Mucosa of gallbladder (tissue), 1 donor: ENCODE measurements around the gene CFAP61. TPM values are rescaled to one million over a fixed set of nuclear protein-coding genes. Genes with fewer than 3 reads are reported as not detected.
"Not testable (repeated sequence)": the region's sequence is repeated elsewhere in the genome, so short reads cannot be mapped to it uniquely, and the experiment has no call there.

Source experiments
- DNase-seq: peaks from one replicate; pipeline ENCODE4 v3.0.0-alpha.2; 2020; ENCODE audit warnings: low spot score
- total RNA-seq: library from RNA; stranded (reverse); gene quantifications from one replicate; pipeline ENCODE4 v1.2.1, GENCODE V29; 2021
- donor health status: DM: no; HTN: no; CAD: no.

Gene CFAP61
- total RNA-seq, result 0.78 TPM

DNA sequence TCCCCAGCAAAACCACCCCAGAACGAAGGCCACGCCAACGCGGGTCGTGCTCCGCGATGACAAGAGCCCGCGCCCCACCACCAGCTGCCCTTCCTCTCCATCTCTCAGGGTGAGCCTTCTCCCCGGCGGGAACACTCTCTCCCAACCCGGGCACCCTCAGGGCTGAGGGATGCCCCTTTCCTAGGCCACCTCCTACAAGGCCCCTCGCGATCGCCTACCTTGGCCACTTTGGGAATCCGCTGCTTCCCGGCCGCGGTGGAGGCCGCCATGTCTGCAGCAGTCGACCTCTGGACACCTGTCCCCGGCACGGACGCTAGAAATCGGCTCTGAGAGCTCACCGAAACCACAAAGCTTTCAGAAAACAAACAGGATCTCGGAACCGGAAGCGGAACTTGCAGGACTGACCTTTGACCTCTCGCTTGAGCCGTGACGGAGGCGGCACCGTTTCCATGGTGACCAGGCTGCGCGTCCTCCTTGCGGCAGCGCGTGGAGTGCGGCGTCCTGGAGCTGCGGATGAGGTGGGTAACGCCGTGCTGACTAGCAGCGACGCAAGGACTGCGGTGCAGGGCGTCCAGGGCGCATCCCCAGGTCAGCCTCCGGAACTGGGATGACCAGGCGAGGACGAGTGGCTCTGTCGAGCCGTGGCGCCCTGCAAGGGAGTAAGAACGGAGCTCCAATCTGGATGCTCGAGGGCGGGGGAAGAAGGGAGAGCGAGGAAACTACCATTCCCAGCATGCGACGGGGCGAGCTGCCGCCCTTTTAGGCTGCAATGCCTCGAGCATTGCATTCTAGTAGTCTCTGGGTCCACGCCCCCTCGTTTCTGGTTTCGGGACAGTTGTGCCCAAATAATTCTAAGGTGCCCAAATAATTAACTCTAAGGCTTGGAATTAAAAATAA is at the start of gene CFAP61, which contains the start of gene CRNKL1:
TSS of gene CFAP61 (plus strand) at position 459 of the 897 bp plus-strand sequence. CDS start 4,122 bp downstream, outside the sequence.
TSS of gene CRNKL1 (minus strand) at position 393 of the 897 bp plus-strand sequence. CDS start at position 269, 124 bp downstream.
- DNase-seq, result peak; percentile 98

DNA sequence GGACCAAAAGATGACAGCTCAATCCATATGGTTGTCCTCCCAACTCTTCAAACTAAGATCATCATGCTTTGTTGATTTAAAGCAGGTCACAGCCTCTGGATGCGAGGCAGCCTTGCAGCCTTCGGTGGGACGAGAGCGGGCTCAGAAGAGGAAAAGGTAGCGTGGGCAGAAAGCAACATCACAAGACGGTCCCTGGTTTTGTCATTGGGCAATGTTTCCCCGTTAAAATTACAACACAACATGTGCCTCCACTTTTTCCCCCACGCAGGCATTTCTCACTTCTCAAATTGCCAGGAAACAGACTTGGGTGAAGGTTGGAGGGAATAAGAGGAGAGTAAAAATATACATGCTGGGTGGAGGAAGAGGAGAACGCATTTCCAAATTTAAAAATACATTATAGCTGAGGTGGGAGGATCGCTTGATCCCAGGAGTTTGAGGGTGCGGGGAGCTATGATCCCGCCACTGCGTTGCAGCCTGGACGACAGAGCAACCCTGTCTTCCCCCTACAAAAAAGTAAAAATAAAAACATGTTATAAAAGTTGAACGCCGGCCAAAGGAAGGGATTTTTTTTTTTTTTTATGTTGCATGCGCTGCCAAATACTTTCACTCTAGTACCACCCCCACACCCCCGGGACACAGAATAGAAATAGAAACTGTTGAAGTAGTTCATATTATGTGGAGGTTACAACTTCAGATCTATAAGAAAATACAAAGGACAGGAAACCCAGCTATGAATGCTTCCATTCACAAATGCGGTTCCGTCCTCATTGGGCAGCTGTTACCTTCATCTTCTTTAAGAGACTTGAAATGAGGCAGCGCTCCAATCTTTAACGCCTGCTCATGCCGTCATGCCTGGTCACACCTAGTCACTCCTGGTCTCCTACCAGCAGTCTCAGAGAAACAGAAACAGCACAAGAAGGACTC is 49.0 kb upstream of the CFAP61 start:
- DNase-seq, result peak; percentile 48

DNA sequence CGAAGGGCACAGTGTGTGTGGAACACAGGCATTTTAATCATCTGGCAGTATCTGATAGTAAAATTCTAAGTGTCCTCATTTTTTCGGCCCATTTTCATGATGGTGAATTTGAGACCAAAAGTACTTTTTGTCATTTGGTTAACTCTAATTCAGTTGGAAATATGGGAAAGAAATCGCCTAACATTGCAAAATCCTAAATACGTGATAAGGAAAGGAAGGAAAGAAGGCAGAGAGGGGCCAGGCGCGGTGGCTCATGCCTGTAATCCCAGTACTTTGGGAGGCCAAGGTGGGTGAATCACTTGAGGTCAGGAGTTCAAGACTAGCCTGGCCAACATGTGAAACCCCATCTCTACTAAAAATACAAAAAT is 48.4 kb upstream of the CFAP61 start:
- DNase-seq, result not testable (repeated sequence)

DNA sequence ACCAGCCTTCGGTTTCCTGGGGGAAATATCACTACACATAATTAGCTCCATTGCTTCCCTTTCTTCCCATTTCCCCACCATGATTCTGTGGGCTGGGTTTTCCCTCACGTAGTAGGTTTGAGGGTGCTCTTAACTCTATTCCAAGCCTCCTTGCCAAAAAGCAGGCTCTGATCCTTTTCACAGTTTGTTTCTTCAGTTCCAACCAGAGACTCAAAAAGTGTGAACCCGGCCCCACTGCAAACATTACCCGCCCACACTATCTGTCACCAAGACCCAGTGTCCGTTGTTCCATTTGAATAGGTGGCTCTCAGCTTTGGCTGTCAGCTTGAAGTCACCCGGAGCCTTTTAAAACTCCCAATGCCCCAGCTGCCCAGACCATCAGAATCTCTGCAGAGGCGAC is 47.0 kb upstream of the CFAP61 start:
- DNase-seq, result no peak

GRCh38 chr20:20009784-20010253 is 42.5 kb upstream of the CFAP61 start:
- DNase-seq, result peak; percentile 45

GRCh38 chr20:20010639-20011500 is 41.5 kb upstream of the CFAP61 start:
- no peak for DNase-seq

GRCh38 chr20:20012541-20012940 is 39.8 kb upstream of the CFAP61 start:
- no peak for DNase-seq

DNA sequence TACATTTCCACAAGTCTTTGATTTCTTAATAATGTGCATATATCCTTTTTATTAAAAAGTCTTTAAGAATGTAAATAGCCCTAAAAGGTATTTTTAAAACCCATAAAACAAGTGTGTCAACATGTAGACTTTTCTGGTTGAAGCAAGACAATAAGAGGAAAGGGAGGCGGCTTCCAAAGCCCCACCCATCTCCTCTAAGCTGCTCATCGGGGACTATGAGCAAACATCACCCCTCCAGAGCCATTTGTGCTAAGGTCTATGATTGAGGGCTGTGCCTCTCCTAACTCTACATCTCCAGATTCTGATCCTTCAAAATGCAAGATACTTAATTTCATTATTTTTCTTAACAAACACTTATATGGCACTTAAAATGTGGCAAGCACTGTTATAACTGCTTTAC is 37.7 kb upstream of the CFAP61 start:
- DNase-seq, result no peak

GRCh38 chr20:20017001-20017843 is 35.1 kb upstream of the CFAP61 start, which contains the start of gene NAA20:
Gene NAA20, plus strand, starts transcription at chr20:20017362. Its CDS starts 35 bp downstream, at chr20:20017397.
- DNase-seq, result peak; percentile 93

DNA sequence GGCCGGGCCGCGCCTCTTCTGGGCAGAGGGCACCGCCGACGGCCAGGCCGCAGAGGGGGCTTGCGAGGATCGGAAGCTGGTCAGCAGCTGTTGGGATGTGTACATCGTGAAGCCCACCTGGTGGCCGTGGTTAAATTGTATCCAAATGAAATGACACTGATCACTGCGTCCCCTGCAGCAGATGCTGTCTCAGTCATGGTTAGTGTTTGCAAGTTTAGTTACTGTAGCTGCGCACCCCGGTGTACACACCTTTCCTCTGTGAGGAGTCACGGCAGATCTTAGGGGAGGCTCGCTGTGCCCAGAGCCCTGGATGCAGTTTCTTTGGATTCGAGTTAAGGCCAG is 34.5 kb upstream of the CFAP61 start:
- no peak for DNase-seq

GRCh38 chr20:20018366-20018765 is 34.0 kb upstream of the CFAP61 start:
- no peak for DNase-seq

GRCh38 chr20:20019123-20019522 is 33.2 kb upstream of the CFAP61 start:
- no peak for DNase-seq

DNA sequence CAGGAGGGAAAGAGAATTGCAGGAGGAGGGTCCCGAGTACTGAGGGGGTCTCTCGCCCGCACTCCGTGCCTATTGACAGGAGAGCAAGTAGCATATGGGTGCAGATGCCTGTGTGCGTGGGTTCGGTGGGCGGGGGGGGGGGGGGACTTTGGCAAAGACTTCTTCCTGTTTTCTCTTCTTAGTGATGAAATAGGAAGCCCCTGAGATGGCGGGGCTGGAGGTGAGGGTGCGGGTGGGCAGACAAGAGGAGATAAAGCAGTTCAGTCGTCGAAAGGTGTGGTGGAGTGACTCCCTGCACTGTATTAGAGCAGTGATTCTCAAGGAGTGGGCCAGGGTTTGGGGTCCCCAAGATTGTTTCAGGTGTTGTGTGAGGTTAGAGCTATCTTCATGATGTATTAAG is 31.4 kb upstream of the CFAP61 start:
- no peak for DNase-seq

DNA sequence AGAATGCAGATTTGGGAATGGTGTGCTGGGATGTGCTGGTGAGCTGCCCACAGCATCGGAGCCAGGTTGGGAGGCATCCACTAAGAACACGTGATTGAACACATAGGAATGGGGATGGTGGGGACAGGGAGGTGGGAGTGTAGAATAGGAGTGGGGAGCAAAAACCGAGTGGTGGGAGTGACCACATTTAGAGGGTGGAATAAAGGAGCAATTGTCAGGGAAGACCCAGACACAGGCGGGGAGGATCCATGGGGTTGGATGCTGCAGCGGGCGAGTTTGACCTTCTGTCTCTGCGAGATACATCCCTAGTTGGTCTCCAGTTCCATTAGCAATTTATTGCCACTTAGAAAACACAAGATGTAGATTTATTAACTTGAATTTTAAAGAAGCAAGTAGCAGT is 30.5 kb upstream of the CFAP61 start:
- no peak for DNase-seq

- no peak for DNase-seq
Observed at GRCh38 chr20:20022498-20022897, 29.8 kb upstream of the CFAP61 start.

- no peak for DNase-seq
Observed at GRCh38 chr20:20023395-20023794, 28.9 kb upstream of the CFAP61 start.

- DNase-seq, result no peak
Observed at GRCh38 chr20:20024942-20025341, 27.4 kb upstream of the CFAP61 start.

GRCh38 chr20:20027284-20027683 is 25.0 kb upstream of the CFAP61 start:
- no peak for DNase-seq

DNA sequence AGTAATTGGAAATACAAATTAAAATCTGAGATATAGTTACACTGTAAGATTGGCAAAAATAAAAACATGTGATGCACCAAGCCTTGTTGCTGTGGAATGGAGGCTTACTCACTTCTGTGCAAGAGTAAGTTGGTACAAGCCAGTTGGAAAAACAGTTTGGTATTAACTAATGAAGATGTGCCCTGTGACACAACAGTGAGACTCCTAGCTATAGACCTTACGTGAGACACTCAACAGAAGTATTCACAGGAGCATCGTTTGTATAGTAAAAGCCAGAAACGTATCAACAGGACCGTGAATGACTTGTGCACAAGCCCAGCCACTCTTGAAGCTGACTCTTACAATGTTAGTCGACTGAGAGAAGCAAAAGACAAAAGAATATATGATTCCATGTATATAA is 20.5 kb upstream of the CFAP61 start:
- no peak for DNase-seq

DNA sequence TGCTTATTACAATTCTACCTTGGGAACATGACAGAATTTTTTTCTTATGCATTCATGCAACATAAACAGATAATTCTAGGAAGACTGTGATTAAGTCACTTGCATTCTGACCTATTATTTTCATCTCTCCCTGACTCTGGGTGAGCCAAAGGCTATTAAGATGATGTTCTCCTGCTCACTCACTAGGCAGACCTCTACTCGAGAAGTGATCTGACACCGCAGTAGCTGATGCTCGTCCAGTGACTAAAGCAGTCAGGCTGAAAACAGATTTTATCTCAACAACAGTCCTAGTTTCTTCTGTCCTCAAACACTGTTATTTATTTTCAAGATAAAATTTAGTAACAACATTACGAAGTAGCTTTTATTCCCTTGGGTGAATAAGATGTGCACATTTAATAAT is 17.8 kb upstream of the CFAP61 start:
- no peak for DNase-seq
